Mucosa of stomach (tissue), 1 donor: Measurements from ENCODE around the gene ZBED5.
"Not testable (repeated sequence)": the region's sequence is repeated elsewhere in the genome, so short reads cannot be mapped to it uniquely, and the experiment has no call there.

ENCODE experiments used
- H3K27me3 ChIP-seq: one replicate; pipeline ENCODE4 v1.7.0; 2013; ENCODE audit warnings: mild to moderate bottlenecking, low read length; ENCODE audit not compliant: control insufficient read depth, insufficient read depth
- H3K36me3 ChIP-seq: one replicate; pipeline ENCODE4 v1.7.0; 2013; ENCODE audit warnings: low read length; ENCODE audit not compliant: control insufficient read depth, insufficient read depth
- H3K4me1 ChIP-seq: one replicate; pipeline ENCODE4 v1.7.0; 2013; ENCODE audit warnings: mild to moderate bottlenecking, low read length; ENCODE audit not compliant: control insufficient read depth, insufficient read depth
- H3K4me3 ChIP-seq: one replicate; pipeline ENCODE4 v1.7.0; 2013; ENCODE audit warnings: low read length
- H3K9ac ChIP-seq: one replicate; pipeline ENCODE4 v1.7.0; 2013; ENCODE audit warnings: mild to moderate bottlenecking, low read length, moderate library complexity
- H3K9me3 ChIP-seq: one replicate; pipeline ENCODE4 v1.7.0; 2013; ENCODE audit warnings: mild to moderate bottlenecking, low read length, moderate library complexity; ENCODE audit not compliant: control insufficient read depth
- donor health status: Pancreatic carcinoma.

The ZBED5 gene

GRCh38 chr11:10847960-10848860, 9.6 kb downstream of the ZBED5 start:
- no peaks in the 10 kb centered on the region for H3K36me3 ChIP-seq
- no peak overlapping the region for H3K9ac ChIP-seq
- no peaks in the 10 kb centered on the region for H3K27me3 ChIP-seq
- H3K4me1 ChIP-seq = no peaks in the 10 kb centered on the region
- no peaks in the 10 kb centered on the region for H3K9me3 ChIP-seq
- H3K4me3 ChIP-seq = no peak overlapping the region

GRCh38 chr11:10846660-10847059, 11.2 kb downstream of the ZBED5 start:
- Histone ChIP-seq H3K9me3 (no peaks in the 10 kb centered on the region), H3K9ac (no peak overlapping the region), H3K4me3 (no peak overlapping the region), H3K36me3 (no peaks in the 10 kb centered on the region), H3K27me3 (no peaks in the 10 kb centered on the region), H3K4me1 (peaks cover 4% of the 10 kb centered on the region)

- H3K4me1 ChIP-seq = peaks cover 4% of the 10 kb centered on the region
- H3K9ac ChIP-seq = no peak overlapping the region
- no peak overlapping the region for H3K4me3 ChIP-seq
- no peaks in the 10 kb centered on the region for H3K9me3 ChIP-seq
- H3K36me3 ChIP-seq = no peaks in the 10 kb centered on the region
- no peaks in the 10 kb centered on the region for H3K27me3 ChIP-seq
Measured at GRCh38 chr11:10845589-10845988, 12.3 kb downstream of the ZBED5 start.

DNA sequence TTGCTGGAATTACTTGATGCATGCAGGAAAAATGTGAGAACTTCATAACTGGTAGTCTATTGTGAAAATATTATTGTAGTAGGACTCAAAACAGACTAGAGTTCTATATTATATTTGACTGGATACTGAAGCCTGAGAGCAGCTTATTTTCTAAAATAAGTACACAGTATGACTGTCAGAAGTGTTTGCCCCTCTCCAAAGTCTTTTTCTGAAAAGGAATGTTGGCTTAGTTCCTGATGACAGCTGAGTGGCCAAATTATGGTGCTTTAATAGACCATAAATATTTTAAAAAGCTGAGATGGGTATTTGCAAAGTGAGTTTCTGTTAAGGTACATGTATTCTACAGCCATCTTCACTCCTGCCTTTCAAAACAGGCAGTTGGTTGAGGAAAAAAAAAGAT, 13.1 kb downstream of the ZBED5 start:
- Histone ChIP-seq H3K36me3 (no peaks in the 10 kb centered on the region), H3K4me1 (peaks cover 4% of the 10 kb centered on the region), H3K4me3 (no peak overlapping the region), H3K27me3 (no peaks in the 10 kb centered on the region), H3K9ac (no peak overlapping the region), H3K9me3 (no peaks in the 10 kb centered on the region)

DNA sequence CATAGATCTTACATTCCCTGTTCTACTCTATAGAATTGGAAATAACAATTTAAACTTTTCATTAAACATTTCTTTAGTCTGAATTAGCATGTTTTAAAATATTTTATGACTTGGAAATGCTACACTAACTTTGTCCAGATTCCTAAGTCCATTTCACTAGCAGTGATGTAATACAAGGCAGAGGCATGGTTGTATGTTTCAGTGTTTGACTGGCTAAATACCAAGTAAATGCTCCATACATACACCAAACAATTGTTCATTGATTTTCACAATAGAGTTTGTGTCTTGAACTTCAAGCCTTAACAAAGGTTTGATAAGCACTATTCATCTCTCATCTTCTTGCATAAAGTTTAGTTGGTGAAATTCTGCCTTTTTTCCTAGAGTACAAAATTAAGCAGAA, 13.5 kb downstream of the ZBED5 start:
- no peak overlapping the region for H3K4me3 ChIP-seq
- H3K9me3 ChIP-seq = no peaks in the 10 kb centered on the region
- peaks cover 4% of the 10 kb centered on the region for H3K4me1 ChIP-seq

DNA sequence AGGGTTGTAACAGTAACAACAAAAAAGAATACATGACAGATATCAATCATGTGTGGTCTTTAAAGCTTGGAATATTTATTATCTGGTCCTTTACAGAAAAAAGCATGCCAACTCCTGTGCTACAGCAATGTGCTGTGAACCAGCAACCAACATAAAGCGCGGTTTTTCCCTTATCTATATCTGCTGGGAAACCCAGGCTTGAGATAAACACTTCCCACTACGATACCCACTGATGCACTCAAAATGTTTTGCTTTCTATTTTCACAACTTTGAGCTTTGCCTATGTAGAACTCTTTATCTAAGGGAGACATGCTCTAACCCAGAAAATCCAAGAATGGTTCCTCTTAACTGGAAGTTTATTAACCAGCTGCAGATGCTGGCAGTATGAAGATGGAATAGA, 19.0 kb downstream of the ZBED5 start:
- Histone ChIP-seq H3K9ac (no peak overlapping the region), H3K27me3 (no peaks in the 10 kb centered on the region), H3K4me3 (no peak overlapping the region), H3K9me3 (no peaks in the 10 kb centered on the region), H3K36me3 (no peaks in the 10 kb centered on the region), H3K4me1 (peaks cover 4% of the 10 kb centered on the region)

More for the DNA sequence above, 13.5 kb downstream of the ZBED5 start:
- Histone ChIP-seq H3K36me3 (no peaks in the 10 kb centered on the region), H3K9ac (no peak overlapping the region), H3K27me3 (no peaks in the 10 kb centered on the region)

GRCh38 chr11:10838083-10838482, 19.8 kb downstream of the ZBED5 start:
- no peaks in the 10 kb centered on the region for H3K9me3 ChIP-seq
- no peak overlapping the region for H3K4me3 ChIP-seq
- H3K27me3 ChIP-seq = no peaks in the 10 kb centered on the region
- peaks cover 4% of the 10 kb centered on the region for H3K4me1 ChIP-seq
- no peaks in the 10 kb centered on the region for H3K36me3 ChIP-seq
- H3K9ac ChIP-seq = no peak overlapping the region

- H3K4me1 ChIP-seq, H3K27me3 ChIP-seq, H3K9me3 ChIP-seq, H3K4me3 ChIP-seq, H3K9ac ChIP-seq, H3K36me3 ChIP-seq: not testable (repeated sequence)
Measured at GRCh38 chr11:10836884-10837283, 21.0 kb downstream of the ZBED5 start.

DNA sequence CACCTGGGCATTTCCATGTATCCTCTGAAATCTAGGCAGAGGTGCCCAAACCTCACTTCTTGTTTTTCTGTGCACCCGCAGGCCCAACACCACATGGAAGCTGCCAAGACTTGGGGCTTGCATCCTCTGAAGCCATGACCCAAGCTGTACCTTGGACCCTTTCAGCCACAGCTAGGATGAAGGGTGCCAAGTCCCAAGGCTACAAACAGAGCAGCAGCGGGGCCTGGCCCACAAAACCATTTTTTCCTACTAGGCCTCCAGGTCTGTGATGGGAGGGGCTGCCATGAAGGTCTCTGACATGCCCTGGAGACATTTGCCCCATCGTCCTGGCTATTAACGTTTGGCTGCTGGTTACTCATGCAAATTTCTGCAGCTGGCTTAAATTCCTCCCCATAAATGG, 28.7 kb downstream of the ZBED5 start:
- H3K27me3 ChIP-seq = no peaks in the 10 kb centered on the region
- H3K9me3 ChIP-seq = no peaks in the 10 kb centered on the region
- no peak overlapping the region for H3K4me3 ChIP-seq
- H3K36me3 ChIP-seq = no peaks in the 10 kb centered on the region
- H3K9ac ChIP-seq = no peak overlapping the region
- H3K4me1 ChIP-seq = no peaks in the 10 kb centered on the region

DNA sequence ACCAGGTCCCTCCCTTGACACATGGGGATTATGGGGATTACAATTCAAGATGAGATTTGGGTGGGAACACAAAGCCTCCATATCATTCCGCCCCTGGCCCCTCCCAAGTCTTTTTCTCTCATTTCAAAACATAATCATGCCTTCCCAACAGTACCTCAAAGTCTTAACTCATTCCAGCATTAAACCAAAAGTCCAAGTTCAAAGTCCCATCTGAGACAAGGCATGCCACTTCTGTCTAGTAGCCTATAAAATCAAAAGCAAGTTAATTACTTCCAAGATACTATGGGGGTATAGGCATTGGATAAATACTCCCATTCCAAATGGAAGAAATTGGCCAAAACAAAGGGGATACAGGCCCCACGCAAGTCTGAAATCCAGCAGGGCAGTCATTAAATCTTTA, 29.5 kb downstream of the ZBED5 start:
- Histone ChIP-seq H3K9me3 (no peaks in the 10 kb centered on the region), H3K4me3 (no peak overlapping the region), H3K27me3 (no peaks in the 10 kb centered on the region), H3K9ac (no peak overlapping the region), H3K4me1 (peaks cover 5% of the 10 kb centered on the region), H3K36me3 (no peaks in the 10 kb centered on the region)

GRCh38 chr11:10824888-10825287, 33.0 kb downstream of the ZBED5 start:
- no peaks in the 10 kb centered on the region for H3K36me3 ChIP-seq
- no peaks in the 10 kb centered on the region for H3K27me3 ChIP-seq
- no peak overlapping the region for H3K4me3 ChIP-seq

DNA sequence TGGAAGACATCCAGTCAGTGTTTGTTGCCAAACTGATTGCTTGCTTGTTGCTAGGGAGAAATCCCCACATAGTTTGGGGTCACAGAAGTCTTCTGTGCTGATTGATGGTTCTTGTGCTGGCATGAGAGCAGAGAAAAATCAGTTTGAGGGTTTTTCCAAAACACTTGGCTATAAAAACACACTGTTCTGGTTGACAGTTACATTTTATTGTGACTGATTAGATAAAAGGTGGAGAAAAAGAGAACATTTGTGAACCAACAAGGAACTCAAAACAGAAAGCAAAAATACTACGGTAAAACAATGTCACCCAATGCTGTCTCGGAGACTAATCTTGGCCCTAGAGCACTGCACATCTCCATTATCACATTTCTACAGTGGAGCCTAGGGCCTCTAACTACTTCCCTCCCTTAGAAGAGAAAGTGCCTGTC, 34.7 kb downstream of the ZBED5 start:
- H3K27me3 ChIP-seq = no peaks in the 10 kb centered on the region
- no peak overlapping the region for H3K4me3 ChIP-seq
- peaks cover 7% of the 10 kb centered on the region for H3K4me1 ChIP-seq
- H3K36me3 ChIP-seq = no peaks in the 10 kb centered on the region
- no peak overlapping the region for H3K9ac ChIP-seq
- H3K9me3 ChIP-seq = no peaks in the 10 kb centered on the region

More at GRCh38 chr11:10824888-10825287, 33.0 kb downstream of the ZBED5 start:
- Histone ChIP-seq H3K4me1 (peaks cover 7% of the 10 kb centered on the region), H3K9me3 (no peaks in the 10 kb centered on the region), H3K9ac (no peak overlapping the region)
